ENCODE data around the gene MYO1D.

Gene MYO1D

GRCh38 chr17:32523017-32523680 lies 353.8 kb downstream of the MYO1D start:
- no peak for DNase-seq

GRCh38 chr17:32520737-32521404 lies 356.1 kb downstream of the MYO1D start:
- DNase-seq = no peak

GRCh38 chr17:32520104-32520701 lies 356.7 kb downstream of the MYO1D start:
- DNase-seq = peak; percentile 30

GRCh38 chr17:32519228-32520103 lies 357.5 kb downstream of the MYO1D start:
- DNase-seq = peak; percentile 65

- no peak for DNase-seq
Measured at GRCh38 chr17:32518646-32519227, 358.2 kb downstream of the MYO1D start.

- DNase-seq = no peak
Measured at GRCh38 chr17:32517982-32518381, 358.9 kb downstream of the MYO1D start.

GRCh38 chr17:32516940-32517701 lies 359.8 kb downstream of the MYO1D start:
- no peak for DNase-seq

GRCh38 chr17:32516450-32516849 lies 360.5 kb downstream of the MYO1D start:
- no peak for DNase-seq

- no peak for DNase-seq
Measured at GRCh38 chr17:32515677-32516383, 361.1 kb downstream of the MYO1D start.

- DNase-seq = no peak
Measured at GRCh38 chr17:32514606-32515005, 362.3 kb downstream of the MYO1D start.

GRCh38 chr17:32513579-32513978 lies 363.3 kb downstream of the MYO1D start:
- no peak for DNase-seq

GRCh38 chr17:32512328-32512727 lies 364.6 kb downstream of the MYO1D start:
- no peak for DNase-seq

GRCh38 chr17:32510466-32510865 lies 366.5 kb downstream of the MYO1D start:
- DNase-seq = no peak

- DNase-seq = no peak
Measured at GRCh38 chr17:32508926-32509325, 368.0 kb downstream of the MYO1D start.

- DNase-seq = peak; percentile 74
Measured at GRCh38 chr17:32504166-32504990, 372.5 kb downstream of the MYO1D start.

- DNase-seq = no peak
Measured at GRCh38 chr17:32503251-32504165, 373.4 kb downstream of the MYO1D start.

GRCh38 chr17:32502710-32503109 lies 374.2 kb downstream of the MYO1D start:
- no peak for DNase-seq

- no peak for DNase-seq
Measured at GRCh38 chr17:32502013-32502412, 374.9 kb downstream of the MYO1D start.

- DNase-seq = no peak
Measured at GRCh38 chr17:32498391-32498790, 378.5 kb downstream of the MYO1D start.

Measured in right hindlimb (tissue), 1 donor.